Upper lobe of left lung (tissue), 4 donors: Measurements from ENCODE around the gene SEC24C.

Experiments used
- EP300 ChIP-seq, 4 donors: sonication (generic); formaldehyde crosslinking; IDR thresholded peaks; one replicate each; pipeline ENCODE4 v1.5.1; 2017; ENCODE audit warnings: antibody characterized with exemption in 4 of 4, control low read depth in 2 of 4
- POLR2A ChIP-seq, 4 donors: fragments of 450-650 bp; IDR thresholded peaks; one replicate each; pipeline ENCODE4 v1.5.1; 2016 to 2017; ENCODE audit warnings: antibody characterized with exemption in 4 of 4, mild to moderate bottlenecking in 2 of 4
- POLR2AphosphoS5 ChIP-seq, 2 donors: sonication (generic); formaldehyde crosslinking; IDR thresholded peaks; one replicate each; pipeline ENCODE4 v1.5.1; 2017; ENCODE audit warnings: antibody characterized with exemption in 2 of 2
- TF ChIP-seq, protein P1 (sequence below), 6 experiments: fragments of 450-650 bp in 4 of 6; fragments of 200-600 bp in 2 of 6; sonication (generic) in 2 of 6; IDR thresholded peaks; one replicate each; pipeline ENCODE4 v1.5.1; 2016 to 2019; ENCODE audit warnings: antibody characterized with exemption in 6 of 6

DNA sequence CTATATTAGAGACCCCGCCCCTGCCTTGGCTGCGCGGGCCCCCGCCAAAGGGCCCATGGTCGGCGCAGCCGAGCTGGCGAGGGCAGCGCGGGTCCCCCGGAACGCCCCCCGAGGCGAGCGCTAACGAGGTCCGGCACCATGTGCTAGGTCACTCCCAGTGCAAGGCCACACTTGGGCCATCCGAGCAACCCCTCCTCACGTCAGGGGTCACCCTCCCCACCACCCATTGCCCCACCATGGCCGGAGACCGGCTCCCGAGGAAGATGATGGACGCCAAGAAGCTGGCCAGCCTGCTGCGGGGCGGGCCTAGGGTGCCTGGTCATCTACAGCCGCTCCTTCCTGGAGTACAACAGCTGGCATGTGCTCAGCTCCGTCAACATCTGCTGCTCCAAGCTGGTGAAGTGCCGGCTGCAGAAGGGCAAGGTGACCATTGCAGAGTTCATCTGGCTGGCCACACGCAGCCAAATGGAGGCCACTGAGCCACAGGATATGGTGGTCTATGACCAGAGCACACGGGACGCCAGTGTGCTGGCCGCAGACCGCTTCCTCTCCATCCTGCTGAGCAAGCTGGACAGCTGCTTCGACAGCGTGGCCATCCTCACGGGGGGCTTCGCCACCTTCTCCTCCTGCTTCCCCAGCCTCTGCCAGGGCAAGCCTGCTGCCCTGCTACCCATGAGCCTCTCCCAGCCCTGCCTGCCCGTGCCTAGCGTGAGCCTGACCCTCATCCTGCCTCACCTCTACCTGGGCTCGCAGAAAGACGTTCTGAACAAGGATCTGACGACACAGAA is 12.4 kb upstream of the SEC24C start:
- TF ChIP-seq, protein P1, sequence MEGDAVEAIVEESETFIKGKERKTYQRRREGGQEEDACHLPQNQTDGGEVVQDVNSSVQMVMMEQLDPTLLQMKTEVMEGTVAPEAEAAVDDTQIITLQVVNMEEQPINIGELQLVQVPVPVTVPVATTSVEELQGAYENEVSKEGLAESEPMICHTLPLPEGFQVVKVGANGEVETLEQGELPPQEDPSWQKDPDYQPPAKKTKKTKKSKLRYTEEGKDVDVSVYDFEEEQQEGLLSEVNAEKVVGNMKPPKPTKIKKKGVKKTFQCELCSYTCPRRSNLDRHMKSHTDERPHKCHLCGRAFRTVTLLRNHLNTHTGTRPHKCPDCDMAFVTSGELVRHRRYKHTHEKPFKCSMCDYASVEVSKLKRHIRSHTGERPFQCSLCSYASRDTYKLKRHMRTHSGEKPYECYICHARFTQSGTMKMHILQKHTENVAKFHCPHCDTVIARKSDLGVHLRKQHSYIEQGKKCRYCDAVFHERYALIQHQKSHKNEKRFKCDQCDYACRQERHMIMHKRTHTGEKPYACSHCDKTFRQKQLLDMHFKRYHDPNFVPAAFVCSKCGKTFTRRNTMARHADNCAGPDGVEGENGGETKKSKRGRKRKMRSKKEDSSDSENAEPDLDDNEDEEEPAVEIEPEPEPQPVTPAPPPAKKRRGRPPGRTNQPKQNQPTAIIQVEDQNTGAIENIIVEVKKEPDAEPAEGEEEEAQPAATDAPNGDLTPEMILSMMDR (IDR thresholded peaks at IDR 0.05): no peak
- TF ChIP-seq POLR2A (IDR thresholded peaks at IDR 0.05) (no peak), EP300 (IDR thresholded peaks at IDR 0.05) (no peak), POLR2AphosphoS5 (IDR thresholded peaks at IDR 0.05) (no peak)
